Uterus (tissue), 4 donors: ENCODE measurements around the gene CPSF4L. TPM values are rescaled to one million over a fixed set of nuclear protein-coding genes. Genes with fewer than 3 reads are reported as not detected.

Source experiments
- DNase-seq, 2 donors: peaks; one replicate each; pipeline ENCODE4 v3.0.0-alpha.2; 2019 to 2020
- H3K27ac ChIP-seq, 2 donors: fragments of 200-600 bp; sonication (generic); 1 replicate in 1 of 2; 2 replicates in 1 of 2; pipeline ENCODE4 v1.5.1; 2016 to 2018
- H3K27me3 ChIP-seq, 2 donors: fragments of 200-600 bp; sonication (generic); one replicate each; pipeline ENCODE4 v1.5.1; 2018 to 2019; ENCODE audit warnings: control low read depth in 1 of 2
- H3K36me3 ChIP-seq, 2 donors: fragments of 200-600 bp; sonication (generic); one replicate each; pipeline ENCODE4 v1.5.1; 2019; ENCODE audit warnings: control low read depth in 1 of 2
- H3K4me1 ChIP-seq, 2 donors: fragments of 200-600 bp; sonication (generic); one replicate each; pipeline ENCODE4 v1.5.1; 2018 to 2019; ENCODE audit warnings: control low read depth in 1 of 2
- H3K4me3 ChIP-seq, 2 donors: fragments of 200-600 bp; sonication (generic); 1 replicate in 1 of 2; 2 replicates in 1 of 2; pipeline ENCODE4 v1.5.1; 2018 to 2019; ENCODE audit warnings: mild to moderate bottlenecking in 1 of 2
- H3K9me3 ChIP-seq, 2 donors: fragments of 200-600 bp; sonication (generic); one replicate each; pipeline ENCODE4 v1.5.1; 2019; ENCODE audit warnings: control low read depth in 1 of 2
- CTCF ChIP-seq, 4 experiments: fragments of 200-600 bp in 2 of 4; fragments of 450-650 bp in 2 of 4; sonication (generic) in 2 of 4; IDR thresholded peaks; one replicate each; pipeline ENCODE4 v1.5.1; 2016 to 2019; ENCODE audit warnings: antibody characterized with exemption in 4 of 4, mild to moderate bottlenecking in 2 of 4, moderate library complexity in 1 of 4
- POLR2A ChIP-seq, 2 donors: fragments of 450-650 bp; IDR thresholded peaks; one replicate each; pipeline ENCODE4 v1.6.1; 2016; ENCODE audit warnings: antibody characterized with exemption in 2 of 2, mild to moderate bottlenecking in 1 of 2, moderate library complexity in 1 of 2
- intact Hi-C: fragments of 100-400 bp; cut with DNase I; formaldehyde crosslinking; loops from one replicate; pipeline ENCODE4 v1.15.1; 2023; ENCODE audit warnings: low total_unique reads
- total RNA-seq, 4 donors: library from RNA; depleted of rRNA in 3 of 4; stranded (reverse); fragments of >200 nt in 3 of 4; gene quantifications; one replicate each; pipeline versions ENCODE4 v1.1.0 to v1.2.4, GENCODE V29; 2014 to 2023
- donor health status: DM: yes; HTN: yes; CAD: no.

Gene CPSF4L
- total RNA-seq, 4 donors from 2014 or later: 0.34 TPM; not detected in 3

GRCh38 chr17:73210002-73210678, 51.5 kb downstream of the CPSF4L start:
- no peaks in the 10 kb centered on the region for H3K36me3 ChIP-seq
- TF ChIP-seq CTCF (IDR thresholded peaks at IDR 0.05): no peak
- no peak for TF ChIP-seq POLR2A (IDR thresholded peaks at IDR 0.05)
- no peaks in the 10 kb centered on the region for H3K9me3 ChIP-seq
- H3K27ac ChIP-seq: no peak overlapping the region
- no peaks in the 10 kb centered on the region for H3K4me1 ChIP-seq
- no peaks in the 10 kb centered on the region for H3K27me3 ChIP-seq
- intact Hi-C loops: no loop called here
- DNase-seq: no peak
- H3K4me3 ChIP-seq: no peak overlapping the region

- no peak for DNase-seq
- H3K27ac ChIP-seq: no peak overlapping the region
- intact Hi-C loops: no loop called here
- H3K4me1 ChIP-seq: no peaks in the 10 kb centered on the region
- H3K4me3 ChIP-seq: no peak overlapping the region
- no peaks in the 10 kb centered on the region for H3K9me3 ChIP-seq
- no peaks in the 10 kb centered on the region for H3K36me3 ChIP-seq
- H3K27me3 ChIP-seq: no peaks in the 10 kb centered on the region
- TF ChIP-seq POLR2A (IDR thresholded peaks at IDR 0.05) (no peak), CTCF (IDR thresholded peaks at IDR 0.05) (no peak)
Observed at GRCh38 chr17:73209436-73209835, 52.2 kb downstream of the CPSF4L start.

GRCh38 chr17:73208139-73208827, 53.4 kb downstream of the CPSF4L start:
- Histone ChIP-seq H3K36me3 (no peaks in the 10 kb centered on the region), H3K27ac (no peak overlapping the region), H3K4me3 (no peak overlapping the region), H3K9me3 (no peaks in the 10 kb centered on the region), H3K4me1 (no peaks in the 10 kb centered on the region), H3K27me3 (no peaks in the 10 kb centered on the region)
- DNase-seq: no peak
- no peak for TF ChIP-seq CTCF (IDR thresholded peaks at IDR 0.05)
- TF ChIP-seq POLR2A (IDR thresholded peaks at IDR 0.05): no peak
- intact Hi-C loops: no loop called here

GRCh38 chr17:73205459-73205961, 56.2 kb downstream of the CPSF4L start:
- no peak for DNase-seq
- Histone ChIP-seq H3K9me3 (no peaks in the 10 kb centered on the region), H3K4me1 (no peaks in the 10 kb centered on the region), H3K27ac (no peak overlapping the region), H3K36me3 (no peaks in the 10 kb centered on the region), H3K27me3 (no peaks in the 10 kb centered on the region), H3K4me3 (no peak overlapping the region)
- TF ChIP-seq POLR2A (IDR thresholded peaks at IDR 0.05) (no peak), CTCF (IDR thresholded peaks at IDR 0.05) (no peak)
- intact Hi-C loops: no loop called here

- intact Hi-C loops: no loop called here
- no peaks in the 10 kb centered on the region for H3K9me3 ChIP-seq
- H3K36me3 ChIP-seq: no peaks in the 10 kb centered on the region
- H3K4me3 ChIP-seq: no peak overlapping the region
- no peaks in the 10 kb centered on the region for H3K27me3 ChIP-seq
- H3K4me1 ChIP-seq: no peaks in the 10 kb centered on the region
- H3K27ac ChIP-seq: no peak overlapping the region
- TF ChIP-seq POLR2A (IDR thresholded peaks at IDR 0.05): no peak
- no peak for TF ChIP-seq CTCF (IDR thresholded peaks at IDR 0.05)
- no peak for DNase-seq
Observed at GRCh38 chr17:73203788-73204479, 57.7 kb downstream of the CPSF4L start.
